OCI-LY3 (cell line): Measurements from ENCODE around the gene ENTPD5.

Source experiments
- H2AFZ ChIP-seq: fragments of 200-600, 300-600 bp; shearing (Covaris generic); 2 replicates; pipeline ENCODE4 v1.6.0; 2014; ENCODE audit warnings: antibody characterized with exemption, low read depth, low read length
- H3K27ac ChIP-seq: fragments of 200-600, 300-600 bp; sonication (generic); 2 replicates; pipeline ENCODE4 v1.5.1; 2014; ENCODE audit warnings: mild to moderate bottlenecking, low read length, moderate library complexity, mixed read lengths
- H3K27me3 ChIP-seq: fragments of 200-600, 300-600 bp; sonication (generic); 2 replicates; pipeline ENCODE4 v1.6.1; 2014; ENCODE audit warnings: low read depth, low read length, mixed read lengths
- H3K36me3 ChIP-seq: fragments of 200-600, 300-600 bp; sonication (generic); replicated peaks from 2 replicates; pipeline ENCODE3; 2014; ENCODE audit warnings: low read depth, low read length, mixed read lengths
- H3K4me1 ChIP-seq: fragments of 300-600, 200-600 bp; sonication (generic); 2 replicates; pipeline ENCODE4 v1.6.1; 2014; ENCODE audit warnings: low read length, mixed read lengths
- H3K4me2 ChIP-seq: fragments of 200-600, 300-600 bp; sonication (generic); 2 replicates; pipeline ENCODE4 v1.6.1; 2014; ENCODE audit warnings: low read length, mixed read lengths
- H3K4me3 ChIP-seq: fragments of 300-600, 200-600 bp; sonication (generic); 2 replicates; pipeline ENCODE4 v1.5.1; 2014; ENCODE audit warnings: antibody characterized with exemption, mild to moderate bottlenecking, low read length, moderate library complexity
- H3K79me2 ChIP-seq: fragments of 300-600, 200-600 bp; shearing (Covaris generic); 2 replicates; pipeline ENCODE4 v1.6.1; 2014; ENCODE audit warnings: mild to moderate bottlenecking, low read length, mixed read lengths
- H3K9ac ChIP-seq: fragments of 300-600, 200-600 bp; shearing (Covaris generic); 2 replicates; pipeline ENCODE4 v1.6.0; 2014; ENCODE audit warnings: mild to moderate bottlenecking, low read length, moderate library complexity
- H3K9me3 ChIP-seq: fragments of 200-600, 300-600 bp; shearing (Covaris generic); 2 replicates; pipeline ENCODE4 v1.6.1; 2014; ENCODE audit warnings: low read length, mixed read lengths; ENCODE audit not compliant: insufficient read depth
- H4K20me1 ChIP-seq: fragments of 200-600, 300-600 bp; sonication (generic); 2 replicates; pipeline ENCODE4 v1.6.1; 2016; ENCODE audit warnings: low read length, mixed read lengths; ENCODE audit not compliant: insufficient read depth
- EZH2phosphoT487 ChIP-seq: fragments of 200-600 bp; shearing (Covaris generic); IDR thresholded peaks from 2 replicates; pipeline ENCODE4 v1.6.1; 2018; ENCODE audit warnings: antibody characterized with exemption, mixed run types, low read depth
- TF ChIP-seq, protein P1 (sequence below): fragments of 200-600, 300-600 bp; sonication (generic); IDR thresholded peaks from 2 replicates; pipeline ENCODE4 v1.5.1; 2014; ENCODE audit warnings: antibody characterized with exemption, low read length, low read depth

Gene ENTPD5

GRCh38 chr14:74045522-74045921 lies 26.4 kb upstream of the ENTPD5 start:
- no peak overlapping the region for H3K9ac ChIP-seq

GRCh38 chr14:74042296-74042695 lies 23.2 kb upstream of the ENTPD5 start:
- H2AFZ ChIP-seq: no peak overlapping the region
- no peaks in the 10 kb centered on the region for H3K79me2 ChIP-seq
- TF ChIP-seq, protein P1, sequence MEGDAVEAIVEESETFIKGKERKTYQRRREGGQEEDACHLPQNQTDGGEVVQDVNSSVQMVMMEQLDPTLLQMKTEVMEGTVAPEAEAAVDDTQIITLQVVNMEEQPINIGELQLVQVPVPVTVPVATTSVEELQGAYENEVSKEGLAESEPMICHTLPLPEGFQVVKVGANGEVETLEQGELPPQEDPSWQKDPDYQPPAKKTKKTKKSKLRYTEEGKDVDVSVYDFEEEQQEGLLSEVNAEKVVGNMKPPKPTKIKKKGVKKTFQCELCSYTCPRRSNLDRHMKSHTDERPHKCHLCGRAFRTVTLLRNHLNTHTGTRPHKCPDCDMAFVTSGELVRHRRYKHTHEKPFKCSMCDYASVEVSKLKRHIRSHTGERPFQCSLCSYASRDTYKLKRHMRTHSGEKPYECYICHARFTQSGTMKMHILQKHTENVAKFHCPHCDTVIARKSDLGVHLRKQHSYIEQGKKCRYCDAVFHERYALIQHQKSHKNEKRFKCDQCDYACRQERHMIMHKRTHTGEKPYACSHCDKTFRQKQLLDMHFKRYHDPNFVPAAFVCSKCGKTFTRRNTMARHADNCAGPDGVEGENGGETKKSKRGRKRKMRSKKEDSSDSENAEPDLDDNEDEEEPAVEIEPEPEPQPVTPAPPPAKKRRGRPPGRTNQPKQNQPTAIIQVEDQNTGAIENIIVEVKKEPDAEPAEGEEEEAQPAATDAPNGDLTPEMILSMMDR: no peak
- no peak for TF ChIP-seq EZH2phosphoT487
- H4K20me1 ChIP-seq: no peaks in the 10 kb centered on the region
- no peaks in the 10 kb centered on the region for H3K27me3 ChIP-seq
- H3K27ac ChIP-seq: no peak overlapping the region
- H3K9me3 ChIP-seq: no peaks in the 10 kb centered on the region
- H3K4me3 ChIP-seq: no peak overlapping the region
- H3K4me2 ChIP-seq: no peak overlapping the region
- H3K36me3 ChIP-seq: no peaks in the 10 kb centered on the region
- no peak overlapping the region for H3K9ac ChIP-seq
- H3K4me1 ChIP-seq: no peaks in the 10 kb centered on the region

More at GRCh38 chr14:74045522-74045921, 26.4 kb upstream of the ENTPD5 start:
- Histone ChIP-seq H3K27ac (no peak overlapping the region), H3K36me3 (no peaks in the 10 kb centered on the region), H2AFZ (no peak overlapping the region), H3K79me2 (no peaks in the 10 kb centered on the region), H3K4me2 (no peak overlapping the region), H3K4me1 (peaks cover 11% of the 10 kb centered on the region), H4K20me1 (no peaks in the 10 kb centered on the region), H3K9me3 (no peaks in the 10 kb centered on the region), H3K4me3 (no peak overlapping the region), H3K27me3 (no peaks in the 10 kb centered on the region)
- no peak for TF ChIP-seq EZH2phosphoT487
- TF ChIP-seq, protein P1: no peak

DNA sequence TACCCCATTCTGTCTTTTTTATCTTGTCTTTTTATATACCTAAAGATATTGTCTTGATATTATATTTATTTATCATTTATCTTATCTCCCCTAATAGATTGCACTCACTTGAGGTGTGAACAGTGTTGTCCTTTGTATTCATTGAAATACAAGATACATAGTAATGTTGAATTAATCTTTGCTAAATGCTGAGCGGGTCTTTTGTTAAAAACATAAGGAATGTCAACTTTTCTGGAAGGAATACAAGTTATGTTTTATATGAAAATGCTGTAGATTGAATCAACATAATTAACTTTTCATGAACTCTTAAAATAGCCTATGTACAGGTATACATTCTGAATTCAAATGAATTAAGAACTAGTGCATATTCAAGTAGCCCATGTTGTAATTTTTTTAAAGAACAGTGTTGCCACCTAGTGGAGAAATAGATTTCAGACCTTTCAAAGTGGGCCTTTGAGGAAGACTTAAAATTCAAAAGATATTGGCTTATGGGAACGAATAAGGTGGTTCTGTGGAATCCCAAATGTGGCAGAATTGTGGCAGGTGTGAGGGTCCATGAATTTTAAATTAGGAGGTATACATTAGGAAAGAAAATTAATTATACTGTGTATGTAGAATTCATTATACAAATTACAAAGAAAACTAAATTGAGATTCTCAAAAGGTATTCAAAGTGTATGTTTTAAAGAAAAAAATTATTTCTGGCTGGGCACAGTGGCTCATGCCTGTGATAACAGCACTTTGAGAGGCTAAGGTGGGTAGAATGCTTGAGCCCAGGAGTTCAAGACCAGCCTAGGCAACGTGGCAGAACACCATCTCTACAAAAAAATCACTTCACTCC lies 19.2 kb upstream of the ENTPD5 start:
- Histone ChIP-seq H3K36me3 (no peaks in the 10 kb centered on the region), H4K20me1 (no peaks in the 10 kb centered on the region), H2AFZ (no peak overlapping the region), H3K79me2 (no peaks in the 10 kb centered on the region), H3K4me3 (no peak overlapping the region), H3K4me1 (no peaks in the 10 kb centered on the region), H3K27me3 (no peaks in the 10 kb centered on the region), H3K9me3 (no peaks in the 10 kb centered on the region), H3K27ac (no peak overlapping the region), H3K4me2 (no peak overlapping the region), H3K9ac (no peak overlapping the region)
- TF ChIP-seq EZH2phosphoT487: no peak
- TF ChIP-seq, protein P1: peak; percentile 82

- Histone ChIP-seq H3K4me1 (peaks cover 5% of the 10 kb centered on the region; the same call in 1 of the 2 replicates), H3K4me3 (no peak overlapping the region)
Measured at GRCh38 chr14:74035556-74035955, 16.5 kb upstream of the ENTPD5 start.

More at GRCh38 chr14:74035556-74035955, 16.5 kb upstream of the ENTPD5 start:
- Histone ChIP-seq H3K27me3 (no peaks in the 10 kb centered on the region), H3K4me2 (no peak overlapping the region), H4K20me1 (no peaks in the 10 kb centered on the region), H3K27ac (no peak overlapping the region), H2AFZ (no peak overlapping the region), H3K79me2 (no peaks in the 10 kb centered on the region), H3K36me3 (no peaks in the 10 kb centered on the region), H3K9me3 (no peaks in the 10 kb centered on the region), H3K9ac (no peak overlapping the region)
- TF ChIP-seq, protein P1: no peak
- TF ChIP-seq EZH2phosphoT487: no peak
